KMS-11 (cell line): ENCODE data around the gene LDHAL6A.

ENCODE experiments used
- H2AFZ ChIP-seq: fragments of 200-600 bp; sonication (generic); 2 replicates; pipeline ENCODE4 v1.6.1; 2016; ENCODE audit warnings: antibody characterized with exemption, mixed run types, low read depth
- H3K27ac ChIP-seq: fragments of 200-600 bp; sonication (generic); 2 replicates; pipeline ENCODE4 v1.6.1; 2016; ENCODE audit warnings: mild to moderate bottlenecking, mixed run types
- H3K27me3 ChIP-seq: fragments of 200-600 bp; sonication (generic); 2 replicates; pipeline ENCODE4 v1.6.1; 2017; ENCODE audit warnings: mild to moderate bottlenecking, low read depth, mixed run types, moderate library complexity; ENCODE audit not compliant: insufficient read depth
- H3K36me3 ChIP-seq: fragments of 200-600 bp; sonication (generic); 2 replicates; pipeline ENCODE4 v1.6.1; 2017; ENCODE audit warnings: mild to moderate bottlenecking, mixed run types; ENCODE audit not compliant: insufficient read depth
- H3K4me1 ChIP-seq: fragments of 200-600 bp; sonication (generic); 2 replicates; pipeline ENCODE4 v1.6.1; 2016; ENCODE audit warnings: mild to moderate bottlenecking, low read depth, mixed run types; ENCODE audit not compliant: poor library complexity, severe bottlenecking
- H3K4me2 ChIP-seq: fragments of 200-600 bp; sonication (generic); 2 replicates; pipeline ENCODE4 v1.7.0; 2016; ENCODE audit warnings: mild to moderate bottlenecking, mixed run types
- H3K4me3 ChIP-seq: fragments of 200-600 bp; sonication (generic); IDR thresholded peaks from 2 replicates; pipeline ENCODE4 v1.6.1; 2017; ENCODE audit warnings: low read depth, low read length, mixed read lengths; ENCODE audit not compliant: insufficient read depth
- H3K79me2 ChIP-seq: fragments of 200-600 bp; sonication (generic); 2 replicates; pipeline ENCODE4 v1.6.1; 2016; ENCODE audit warnings: low read depth, mixed run types; ENCODE audit not compliant: insufficient read depth
- H3K9ac ChIP-seq: fragments of 200-600 bp; sonication (generic); 2 replicates; pipeline ENCODE4 v1.6.1; 2016; ENCODE audit warnings: mild to moderate bottlenecking, mixed run types
- H4K20me1 ChIP-seq: fragments of 200-600 bp; sonication (generic); 2 replicates; pipeline ENCODE4 v1.6.1; 2016; ENCODE audit warnings: mild to moderate bottlenecking, mixed run types; ENCODE audit not compliant: insufficient read depth
- CTCF ChIP-seq: fragments of 200-600 bp; sonication (generic); conservative IDR thresholded peaks from 2 replicates; pipeline ENCODE4 v1.6.1; 2017; ENCODE audit warnings: low read depth, mild to moderate bottlenecking, antibody characterized with exemption, low read length, moderate library complexity, mixed read lengths

LDHAL6A gene

GRCh38 chr11:18419040-18419439 lies 36.6 kb upstream of the LDHAL6A start:
- Histone ChIP-seq H3K27ac (no peak overlapping the region), H3K36me3 (no peaks in the 10 kb centered on the region), H4K20me1 (no peaks in the 10 kb centered on the region), H3K4me3 (no peak overlapping the region), H3K4me1 (peaks cover 4% of the 10 kb centered on the region), H3K4me2 (no peak overlapping the region), H3K79me2 (no peaks in the 10 kb centered on the region), H3K9ac (no peak overlapping the region), H2AFZ (no peak overlapping the region), H3K27me3 (no peaks in the 10 kb centered on the region)
- no peak for TF ChIP-seq CTCF

GRCh38 chr11:18420067-18420466 lies 35.6 kb upstream of the LDHAL6A start:
- H3K4me3 ChIP-seq = no peak overlapping the region

GRCh38 chr11:18427240-18427639 lies 28.4 kb upstream of the LDHAL6A start:
- Histone ChIP-seq H3K27ac (no peak overlapping the region), H3K4me3 (no peak overlapping the region), H3K9ac (no peak overlapping the region), H3K79me2 (no peaks in the 10 kb centered on the region), H2AFZ (no peak overlapping the region), H3K4me1 (no peaks in the 10 kb centered on the region), H3K4me2 (no peak overlapping the region), H4K20me1 (no peaks in the 10 kb centered on the region), H3K36me3 (no peaks in the 10 kb centered on the region), H3K27me3 (no peaks in the 10 kb centered on the region)
- TF ChIP-seq CTCF = no peak

More at GRCh38 chr11:18420067-18420466, 35.6 kb upstream of the LDHAL6A start:
- no peak overlapping the region for H3K9ac ChIP-seq
- H4K20me1 ChIP-seq = no peaks in the 10 kb centered on the region
- no peak overlapping the region for H3K27ac ChIP-seq
- no peaks in the 10 kb centered on the region for H3K36me3 ChIP-seq
- H2AFZ ChIP-seq = no peak overlapping the region
- no peaks in the 10 kb centered on the region for H3K79me2 ChIP-seq
- no peak overlapping the region for H3K4me2 ChIP-seq
- TF ChIP-seq CTCF = no peak
- H3K27me3 ChIP-seq = no peaks in the 10 kb centered on the region
- peaks cover 4% of the 10 kb centered on the region for H3K4me1 ChIP-seq

- Histone ChIP-seq H3K4me2 (no peak overlapping the region), H2AFZ (no peak overlapping the region), H3K27ac (no peak overlapping the region), H3K27me3 (no peaks in the 10 kb centered on the region), H3K4me1 (no peaks in the 10 kb centered on the region), H4K20me1 (no peaks in the 10 kb centered on the region), H3K4me3 (no peak overlapping the region), H3K9ac (no peak overlapping the region), H3K36me3 (no peaks in the 10 kb centered on the region), H3K79me2 (no peaks in the 10 kb centered on the region)
- TF ChIP-seq CTCF = no peak
Measured at GRCh38 chr11:18429332-18429731, 26.3 kb upstream of the LDHAL6A start.
